Measurements from ENCODE around the gene CEP85L. TPM values are rescaled to one million over a fixed set of nuclear protein-coding genes. Genes with fewer than 3 reads are reported as not detected.

CEP85L gene
- 13.3 and 13.8 TPM in 2 replicates for polyA plus RNA-seq

GRCh38 chr6:118651282-118652050, at the start of gene CEP85L:
TSS of gene CEP85L (minus strand) at chr6:118651591. CDS start at chr6:118651269, 322 bp downstream.

GRCh38 chr6:118548136-118548535, 103.3 kb downstream of the CEP85L start, which contains the start of gene PLN:
TSS of gene PLN (plus strand) at chr6:118548296. CDS start at chr6:118558922, 10,626 bp downstream.

Other genes with a start within 250 kb of the CEP85L start
- gene PLN, start 103.3 kb downstream of the CEP85L start, polyA plus RNA-seq = 1.0 TPM in 1 of 2 replicates, not detected in the other
- gene ASF1A, start 242.6 kb upstream of the CEP85L start, polyA plus RNA-seq = 46.9 and 61.6 TPM in 2 replicates